COR-L47 (cell line): Measurements from ENCODE around the gene TRIM42.

Experiments used
- DNase-seq: peaks from one replicate; lab custom pipeline; 2025; lab: John Stamatoyannopoulos, UW

The TRIM42 gene

GRCh38 chr3:140710711-140711389 is 33.0 kb downstream of the TRIM42 start:
- no peak for DNase-seq

- DNase-seq: no peak
Observed at GRCh38 chr3:140711390-140712035, 33.6 kb downstream of the TRIM42 start.

- no peak for DNase-seq
Observed at GRCh38 chr3:140712301-140712700, 34.4 kb downstream of the TRIM42 start.

GRCh38 chr3:140715035-140715434 is 37.2 kb downstream of the TRIM42 start:
- peak; percentile 8 for DNase-seq

- no peak for DNase-seq
Observed at GRCh38 chr3:140717921-140718320, 40.1 kb downstream of the TRIM42 start.

- DNase-seq: no peak
Observed at GRCh38 chr3:140719841-140720614, 42.2 kb downstream of the TRIM42 start.

GRCh38 chr3:140723576-140723975 is 45.7 kb downstream of the TRIM42 start:
- DNase-seq: no peak

GRCh38 chr3:140724856-140725812 is 47.3 kb downstream of the TRIM42 start:
- no peak for DNase-seq

GRCh38 chr3:140726066-140726465 is 48.2 kb downstream of the TRIM42 start:
- no peak for DNase-seq

GRCh38 chr3:140727886-140728285 is 50.0 kb downstream of the TRIM42 start:
- DNase-seq: no peak

- no peak for DNase-seq
Observed at GRCh38 chr3:140731440-140732119, 53.7 kb downstream of the TRIM42 start.

- no peak for DNase-seq
Observed at GRCh38 chr3:140733623-140734022, 55.8 kb downstream of the TRIM42 start.

- peak; percentile 64 for DNase-seq
Observed at GRCh38 chr3:140736863-140737460, 59.1 kb downstream of the TRIM42 start.

- no peak for DNase-seq
Observed at GRCh38 chr3:140742116-140742515, 64.3 kb downstream of the TRIM42 start.

- no peak for DNase-seq
Observed at GRCh38 chr3:140748171-140748570, 70.3 kb downstream of the TRIM42 start.

- no peak for DNase-seq
Observed at GRCh38 chr3:140748903-140749302, 71.0 kb downstream of the TRIM42 start.
